Measurements from ENCODE around the gene OPA3. TPM values are rescaled to one million over a fixed set of nuclear protein-coding genes. Genes with fewer than 3 reads are reported as not detected.

Gene OPA3
- total and polyA plus RNA-seq, 10 of the 15 experiments (the other 5 are each of a cell fraction or from before 2014, with no cell fraction given) = 2.2 to 24.3 (median 13.3) TPM

DNA sequence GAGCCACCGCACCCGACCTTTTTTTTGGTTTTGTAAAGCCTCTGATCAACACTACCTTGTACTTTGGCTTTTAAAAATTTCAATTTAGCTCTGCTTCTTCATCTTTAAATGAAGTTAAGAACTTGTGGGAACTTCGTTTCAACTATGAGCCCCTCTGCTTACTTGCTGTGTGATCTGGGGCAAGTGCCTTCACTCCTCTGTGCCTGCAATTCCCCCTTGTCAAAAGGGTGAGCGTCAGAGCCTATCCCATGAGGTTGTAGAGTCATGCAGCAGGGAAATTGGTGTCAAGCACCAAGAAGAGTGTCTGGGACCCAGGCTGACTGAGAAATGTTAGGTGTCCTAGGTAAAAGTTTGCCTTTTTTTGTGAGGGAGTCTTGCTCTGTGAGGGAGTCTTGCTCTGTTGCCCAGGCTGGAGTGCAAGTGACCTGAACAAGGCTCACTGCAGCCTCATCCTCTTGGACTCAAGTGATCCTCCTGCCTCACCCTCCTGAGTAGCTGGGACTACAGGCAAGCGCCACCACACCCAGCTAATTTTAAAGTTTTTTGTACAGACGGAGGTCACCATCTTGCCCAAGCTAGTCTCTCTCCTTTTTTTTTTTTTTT is 71.6 kb downstream of the OPA3 start:
- no peaks in the 10 kb centered on the region for H3K27me3 ChIP-seq (replicated peaks in 1 of 2; ENCODE audit: control insufficient read depth in 2 of 2, insufficient read depth in 2 of 2, low read length in 1 of 2)
- SMC1A ChIA-PET (ENCODE audit: uncharacterized antibody, unreplicated experiment) = interaction anchor here (1.7 kb wide), 1 partner anchor 129 kb away, joined by 4 read pairs; no protein-coding TSS in a partner anchor
- H2AFZ ChIP-seq (ENCODE audit: control insufficient read depth, low read depth, low read length) = no peak overlapping the region
- H3K9ac ChIP-seq (ENCODE audit: control insufficient read depth, insufficient read depth, low read length) = no peak overlapping the region; the same call in 1 of the 2 replicates
- in situ Hi-C loops (cut with MboI) = no loop called here
- H3K36me3 ChIP-seq (ENCODE audit: control insufficient read depth in 2 of 2, insufficient read depth in 2 of 2, low read length in 1 of 2) = peaks cover under 1 to 14% of the 10 kb centered on the region in 2 experiments
- POLR2A ChIA-PET = interaction anchor here (0.6 to 1.9 kb wide), 4 partner anchors 22 to 286 kb away, joined by 3 to 7 read pairs (median 5); no protein-coding TSS in a partner anchor
- no peaks in the 10 kb centered on the region for H3K9me3 ChIP-seq (replicated peaks; ENCODE audit: control insufficient read depth, insufficient read depth, low read length)
- CTCF ChIA-PET = interaction anchor here (0.9 to 1.3 kb wide), 3 partner anchors 10 to 204 kb away, joined by 3 to 6 read pairs (median 4); no protein-coding TSS in a partner anchor
- no TSS peak for BruUV-seq (replicated peaks)
- 0 out of 2 replicates have a peak, but pooled peaks have one; percentile 19 for TF ChIP-seq SMARCA5 (IDR thresholded peaks at IDR 0.05)
- TF ChIP-seq TAF1 (IDR thresholded peaks at IDR 0.05; ENCODE audit: borderline replicate concordance, low read depth, low read length) = no peak
- intact Hi-C loops (cut with micrococcal nuclease; ENCODE audit: unreplicated experiment) = no loop called here
- H3K4me2 ChIP-seq (ENCODE audit: control insufficient read depth, insufficient read depth) = peak overlapping the region; percentile 0; the same call in 1 of the 2 replicates
- no peak for ATAC-seq
- WGBS (ENCODE audit: insufficient coverage, insufficient replicate concordance, low lambda C conversion rate, missing lambda C conversion rate) = 30% methylated on average over 6 of the region's 6 CpGs
- no peaks in the 10 kb centered on the region for H4K20me1 ChIP-seq (ENCODE audit: control insufficient read depth, insufficient read depth)
- peaks cover 86% of the 10 kb centered on the region for H3K79me2 ChIP-seq (ENCODE audit: control insufficient read depth, insufficient read depth, low read length)
- peak overlapping the region; percentile 75 for H3K27ac ChIP-seq (ENCODE audit: control insufficient read depth, insufficient read depth)
- DNase-seq (ENCODE audit: low read depth, low spot score) = no peak
- H3K4me1 ChIP-seq (ENCODE audit: control insufficient read depth, insufficient read depth, low read length) = peaks cover 42% of the 10 kb centered on the region
- FAIRE-seq = no peak
- RAD21 ChIA-PET (ENCODE audit: unreplicated experiment) = no interaction called here
- peak overlapping the region; percentile 99 for H3K4me3 ChIP-seq

DNA sequence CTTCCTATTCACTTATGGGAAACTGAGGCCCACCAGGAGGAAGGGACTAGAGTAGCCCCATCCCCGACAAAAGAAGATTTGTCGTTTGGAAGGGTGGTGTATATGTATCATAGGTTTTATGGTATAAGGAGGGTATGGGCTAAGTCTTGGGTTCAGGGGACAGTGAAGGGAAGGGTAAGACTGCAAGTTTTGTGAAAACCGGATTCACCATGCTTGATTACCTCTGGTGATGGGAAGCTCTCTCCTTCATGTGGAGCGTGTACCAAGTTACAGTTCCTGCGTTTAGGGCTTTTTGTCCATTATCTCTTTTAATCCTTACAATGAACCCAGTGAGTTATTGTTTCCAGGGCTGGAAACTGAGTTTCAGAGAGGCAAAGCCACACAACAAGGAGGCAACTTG is 73.5 kb downstream of the OPA3 start:
- ChIA-PET POLR2A (interaction anchor here (0.7 to 2.0 kb wide), 5 partner anchors 12 to 1699 kb away, joined by 3 to 14 read pairs (median 3); partner anchors contain the start of genes PPM1N, QPCTL and SNRPD2), RAD21 (ENCODE audit: unreplicated experiment) (interaction anchor here (1.0 to 1.2 kb wide), 2 partner anchors 32 to 131 kb away, joined by 3 to 5 read pairs; no protein-coding TSS in a partner anchor), CTCF (interaction anchor here (0.7 to 2.1 kb wide), 6 partner anchors 32 to 182 kb away, joined by 3 to 9 read pairs (median 4); partner anchors contain the start of genes OPA3 and QPCTL), SMC1A (ENCODE audit: uncharacterized antibody, unreplicated experiment) (interaction anchor here (0.8 kb wide), 1 partner anchor 18 kb away, joined by 3 read pairs; no protein-coding TSS in a partner anchor)
- TF ChIP-seq ETV6 (conservative IDR thresholded peaks at IDR 0.05 in 1 of 2, IDR thresholded peaks at IDR 0.05 in 1 of 2; ENCODE audit: borderline replicate concordance in 1 of 2, low read depth in 1 of 2) = no peak
- TF ChIP-seq ZNF217 (IDR thresholded peaks at IDR 0.05) = peak; percentile 91
- TF ChIP-seq SMAD1 (IDR thresholded peaks at IDR 0.05; ENCODE audit: low read depth, partially characterized antibody) = no peak
- peak; percentile 47; the same call in 1 of the 2 replicates for TF ChIP-seq POLR2AphosphoS5 (IDR thresholded peaks at IDR 0.05; ENCODE audit: low read length)
- 0 out of 2 replicates have a peak, but pooled peaks have one; percentile 47 for TF ChIP-seq SMARCA5 (IDR thresholded peaks at IDR 0.05)
- 0 out of 4 replicates have a peak, but pooled peaks of 1 of the 2 experiments have one; percentile 8 for TF ChIP-seq IKZF2 (IDR thresholded peaks at IDR 0.05)
- Histone ChIP-seq H3K27ac (ENCODE audit: control insufficient read depth, insufficient read depth) (peak overlapping the region; percentile 17; the same call in 1 of the 2 replicates), H3K4me3 (peak overlapping the region; percentile 99), H3K79me2 (ENCODE audit: control insufficient read depth, insufficient read depth, low read length) (peaks cover 93% of the 10 kb centered on the region), H3K4me2 (ENCODE audit: control insufficient read depth, insufficient read depth) (peak overlapping the region; percentile 59), H2AFZ (ENCODE audit: control insufficient read depth, low read depth, low read length) (no peak overlapping the region), H3K36me3 (ENCODE audit: control insufficient read depth in 2 of 2, insufficient read depth in 2 of 2, low read length in 1 of 2) (peaks cover 0 to 4% of the 10 kb centered on the region in 2 experiments; a peak in 3 of 4 replicates), H4K20me1 (ENCODE audit: control insufficient read depth, insufficient read depth) (no peaks in the 10 kb centered on the region), H3K4me1 (ENCODE audit: control insufficient read depth, insufficient read depth, low read length) (peaks cover 42% of the 10 kb centered on the region), H3K9me3 (replicated peaks; ENCODE audit: control insufficient read depth, insufficient read depth, low read length) (no peaks in the 10 kb centered on the region; the same call in 2 of the 3 replicates), H3K27me3 (replicated peaks in 1 of 2; ENCODE audit: control insufficient read depth in 2 of 2, insufficient read depth in 2 of 2, low read length in 1 of 2) (no peaks in the 10 kb centered on the region), H3K9ac (ENCODE audit: control insufficient read depth, insufficient read depth, low read length) (0 out of 2 replicates have a peak overlapping the region, but pooled peaks have one; percentile 2)
- WGBS (ENCODE audit: insufficient coverage, insufficient replicate concordance, low lambda C conversion rate, missing lambda C conversion rate) = 35% methylated on average over 5 of the region's 5 CpGs
- ATAC-seq (no peak), DNase-seq (ENCODE audit: low read depth, low spot score) (no peak), FAIRE-seq (no peak)
- intact Hi-C loops (cut with micrococcal nuclease; ENCODE audit: unreplicated experiment) (no loop called here), in situ Hi-C loops (cut with MboI) (no loop called here)
- no TSS peak for BruUV-seq (replicated peaks)

All from GM12878 (cell line).